Gastroesophageal sphincter (tissue), 4 donors: ENCODE data around the gene BGN. TPM values are rescaled to one million over a fixed set of nuclear protein-coding genes. Genes with fewer than 3 reads are reported as not detected.

Experiments used
- ATAC-seq: fragments of 150-250 bp; one replicate; pipeline ENCODE4 v1.9.1; 2016; ENCODE audit warnings: mild to moderate bottlenecking, moderate library complexity
- H3K27ac ChIP-seq, 4 donors: fragments of 200-600 bp; sonication (generic) in 3 of 4; 1 replicate in 3 of 4; 2 replicates in 1 of 4; pipeline ENCODE4 v1.5.1; 2016 to 2019
- H3K27me3 ChIP-seq: fragments of 200-600 bp; sonication (generic); one replicate; pipeline ENCODE4 v1.5.1; 2019
- H3K36me3 ChIP-seq, 2 donors: fragments of 200-600 bp; sonication (generic); one replicate each; pipeline ENCODE4 v1.5.1; 2019; ENCODE audit warnings: control low read depth in 1 of 2
- H3K4me1 ChIP-seq, 3 donors: fragments of 200-600 bp; sonication (generic); 1 replicate in 2 of 3; 2 replicates in 1 of 3; pipeline ENCODE4 v1.5.1; 2016 to 2019; ENCODE audit warnings: control low read depth in 2 of 3
- H3K4me3 ChIP-seq, 2 donors: fragments of 200-600 bp; sonication (generic); one replicate each; pipeline ENCODE4 v1.5.1; 2019; ENCODE audit warnings: mild to moderate bottlenecking in 1 of 2, moderate library complexity in 1 of 2
- H3K9me3 ChIP-seq, 3 donors: fragments of 200-600 bp; sonication (generic); one replicate each; pipeline ENCODE4 v1.5.1; 2017 to 2019; ENCODE audit warnings: control low read depth in 2 of 3
- EP300 ChIP-seq: sonication (generic); formaldehyde crosslinking; IDR thresholded peaks from one replicate; pipeline ENCODE4 v1.6.1; 2017; ENCODE audit warnings: antibody characterized with exemption, mild to moderate bottlenecking
- POLR2A ChIP-seq, 2 donors: fragments of 450-650 bp; IDR thresholded peaks; one replicate each; pipeline ENCODE4 v1.6.1; 2017; ENCODE audit warnings: antibody characterized with exemption in 2 of 2, mild to moderate bottlenecking in 2 of 2, moderate library complexity in 1 of 2
- POLR2AphosphoS5 ChIP-seq: sonication (generic); formaldehyde crosslinking; IDR thresholded peaks from one replicate; pipeline ENCODE4 v1.6.1; 2017; ENCODE audit warnings: antibody characterized with exemption
- WGBS, 2 donors: methylation state at CpG; one replicate each; pipeline ENCODE4 v1.1.5; 2018; ENCODE audit warnings: low coverage in 1 of 2; 5-methylcytosine and 5-hydroxymethylcytosine counted together
- total RNA-seq, 4 donors: library from RNA; depleted of rRNA; stranded (reverse); fragments of >200 nt; gene quantifications; one replicate each; pipeline ENCODE4 v1.1.0, GENCODE V29; 2016
- TF ChIP-seq, protein P1 (sequence below), 4 experiments: fragments of 200-600 bp in 2 of 4; fragments of 450-650 bp in 2 of 4; sonication (generic) in 1 of 4; IDR thresholded peaks; one replicate each; pipeline ENCODE4 v1.5.1; 2017 to 2019; ENCODE audit warnings: antibody characterized with exemption in 4 of 4, mild to moderate bottlenecking in 2 of 4, moderate library complexity in 2 of 4

BGN gene
- total RNA-seq, 4 donors from 2014 or later, result 10.4 to 49.4 (median 16.5) TPM

- peaks cover 0 to 3% (median 0%) of the 10 kb centered on the region in 3 donors for H3K4me1 ChIP-seq
- no peaks in the 10 kb centered on the region for H3K9me3 ChIP-seq
- TF ChIP-seq POLR2AphosphoS5 (no peak), EP300 (no peak), POLR2A (IDR thresholded peaks at IDR 0.05) (no peak)
- TF ChIP-seq, protein P1, sequence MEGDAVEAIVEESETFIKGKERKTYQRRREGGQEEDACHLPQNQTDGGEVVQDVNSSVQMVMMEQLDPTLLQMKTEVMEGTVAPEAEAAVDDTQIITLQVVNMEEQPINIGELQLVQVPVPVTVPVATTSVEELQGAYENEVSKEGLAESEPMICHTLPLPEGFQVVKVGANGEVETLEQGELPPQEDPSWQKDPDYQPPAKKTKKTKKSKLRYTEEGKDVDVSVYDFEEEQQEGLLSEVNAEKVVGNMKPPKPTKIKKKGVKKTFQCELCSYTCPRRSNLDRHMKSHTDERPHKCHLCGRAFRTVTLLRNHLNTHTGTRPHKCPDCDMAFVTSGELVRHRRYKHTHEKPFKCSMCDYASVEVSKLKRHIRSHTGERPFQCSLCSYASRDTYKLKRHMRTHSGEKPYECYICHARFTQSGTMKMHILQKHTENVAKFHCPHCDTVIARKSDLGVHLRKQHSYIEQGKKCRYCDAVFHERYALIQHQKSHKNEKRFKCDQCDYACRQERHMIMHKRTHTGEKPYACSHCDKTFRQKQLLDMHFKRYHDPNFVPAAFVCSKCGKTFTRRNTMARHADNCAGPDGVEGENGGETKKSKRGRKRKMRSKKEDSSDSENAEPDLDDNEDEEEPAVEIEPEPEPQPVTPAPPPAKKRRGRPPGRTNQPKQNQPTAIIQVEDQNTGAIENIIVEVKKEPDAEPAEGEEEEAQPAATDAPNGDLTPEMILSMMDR (IDR thresholded peaks at IDR 0.05), result no peak
- peaks cover 0 to 57% of the 10 kb centered on the region in 2 donors for H3K36me3 ChIP-seq
- no peaks in the 10 kb centered on the region for H3K27me3 ChIP-seq
- WGBS, 2 donors, result 87% methylated on average over 4 of the region's 8 CpGs; no CpG with 5 or more reads in 1 of the 2 donors
- H3K4me3 ChIP-seq, result no peak overlapping the region
- no peak overlapping the region for H3K27ac ChIP-seq
- ATAC-seq, result no peak
These were observed 43.9 kb upstream of the BGN start for GRCh38 chrX:153450949-153451277.

DNA sequence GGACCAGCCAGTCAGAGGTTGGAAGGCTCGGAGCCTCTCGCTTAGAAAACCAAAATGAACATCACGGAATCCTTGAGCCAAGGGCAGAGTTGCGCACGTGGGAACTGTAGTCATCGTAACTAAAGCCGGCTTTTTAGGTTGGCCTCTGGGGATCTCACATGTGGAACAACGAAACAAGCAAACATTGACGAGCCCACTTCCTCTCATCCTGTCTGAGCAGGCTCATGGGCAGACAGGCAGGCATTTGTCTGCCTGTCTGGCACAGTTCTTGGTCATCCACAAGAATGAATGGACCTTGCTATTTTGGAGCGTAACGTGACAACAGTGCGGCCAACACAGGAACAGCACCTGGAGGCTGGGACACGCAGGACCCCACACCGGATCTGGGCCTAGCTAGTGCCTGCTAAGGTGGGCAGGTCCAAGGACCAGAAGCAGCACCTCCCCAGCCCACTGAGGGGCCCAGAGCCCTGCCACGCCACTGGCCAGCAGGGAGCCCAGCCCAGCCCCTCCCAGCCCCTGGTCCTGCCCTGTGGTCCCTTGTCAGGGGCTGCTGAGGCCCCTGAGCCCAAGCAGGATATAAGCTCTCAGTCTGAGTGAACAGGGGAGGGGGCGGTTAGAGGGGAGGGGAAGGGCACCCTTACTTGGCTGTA is 39.8 kb upstream of the BGN start:
- TF ChIP-seq EP300 (no peak), POLR2AphosphoS5 (no peak), POLR2A (IDR thresholded peaks at IDR 0.05) (no peak)
- TF ChIP-seq, protein P1 (IDR thresholded peaks at IDR 0.05), result no peak
- no peaks in the 10 kb centered on the region for H3K9me3 ChIP-seq
- H3K4me3 ChIP-seq, result no peak overlapping the region
- WGBS, 2 donors, result 93% methylated on average over 8 of the region's 16 CpGs; no CpG with 5 or more reads in 1 of the 2 donors
- peaks cover 0 to 19% (median 0%) of the 10 kb centered on the region in 3 donors for H3K4me1 ChIP-seq
- H3K36me3 ChIP-seq, result peaks cover 0 to 62% of the 10 kb centered on the region in 2 donors
- H3K27ac ChIP-seq, result no peak overlapping the region
- ATAC-seq, result no peak
- H3K27me3 ChIP-seq, result no peaks in the 10 kb centered on the region

DNA sequence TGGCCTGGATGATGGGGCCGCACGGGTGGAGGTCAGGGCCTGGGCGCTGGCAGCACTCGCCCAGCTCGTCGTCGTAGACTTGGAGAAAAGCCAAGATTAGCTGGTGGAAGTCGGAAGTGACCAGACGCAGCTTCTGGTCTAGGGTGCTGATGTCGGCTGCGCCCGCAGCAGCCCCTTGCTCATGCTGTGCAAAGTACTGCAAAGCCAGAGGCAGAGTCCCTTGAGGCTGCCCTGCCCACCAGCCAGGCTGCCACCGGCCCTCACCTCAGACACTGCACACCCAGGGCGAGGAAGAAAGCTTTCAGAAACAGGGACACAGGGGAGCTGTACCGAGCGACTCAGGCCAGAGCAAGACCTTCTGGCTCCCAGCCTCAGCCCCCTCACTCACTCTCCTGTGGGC is 39.2 kb upstream of the BGN start:
- Histone ChIP-seq H3K27ac (no peak overlapping the region), H3K9me3 (no peaks in the 10 kb centered on the region), H3K4me3 (no peak overlapping the region), H3K36me3 (peaks cover 0 to 57% of the 10 kb centered on the region in 2 donors), H3K27me3 (no peaks in the 10 kb centered on the region), H3K4me1 (peaks cover 0 to 19% (median 0%) of the 10 kb centered on the region in 3 donors)
- no peak for TF ChIP-seq POLR2A (IDR thresholded peaks at IDR 0.05)
- TF ChIP-seq EP300, result no peak
- no peak for TF ChIP-seq POLR2AphosphoS5
- TF ChIP-seq, protein P1 (IDR thresholded peaks at IDR 0.05), result no peak
- no peak for ATAC-seq
- WGBS, 2 donors, result no CpG with 5 or more reads among the region's 16 CpGs

GRCh38 chrX:153456161-153456560 is 38.6 kb upstream of the BGN start:
- ATAC-seq, result no peak
- Histone ChIP-seq H3K4me1 (peaks cover 0 to 19% (median 0%) of the 10 kb centered on the region in 3 donors), H3K4me3 (no peak overlapping the region), H3K36me3 (peaks cover 0 to 51% of the 10 kb centered on the region in 2 donors), H3K9me3 (no peaks in the 10 kb centered on the region), H3K27ac (no peak overlapping the region), H3K27me3 (no peaks in the 10 kb centered on the region)
- TF ChIP-seq, protein P1 (IDR thresholded peaks at IDR 0.05), result no peak
- TF ChIP-seq POLR2A (IDR thresholded peaks at IDR 0.05), result no peak
- TF ChIP-seq POLR2AphosphoS5, result no peak
- TF ChIP-seq EP300, result no peak
- no CpG with 5 or more reads among the region's 12 CpGs for WGBS, 2 donors

DNA sequence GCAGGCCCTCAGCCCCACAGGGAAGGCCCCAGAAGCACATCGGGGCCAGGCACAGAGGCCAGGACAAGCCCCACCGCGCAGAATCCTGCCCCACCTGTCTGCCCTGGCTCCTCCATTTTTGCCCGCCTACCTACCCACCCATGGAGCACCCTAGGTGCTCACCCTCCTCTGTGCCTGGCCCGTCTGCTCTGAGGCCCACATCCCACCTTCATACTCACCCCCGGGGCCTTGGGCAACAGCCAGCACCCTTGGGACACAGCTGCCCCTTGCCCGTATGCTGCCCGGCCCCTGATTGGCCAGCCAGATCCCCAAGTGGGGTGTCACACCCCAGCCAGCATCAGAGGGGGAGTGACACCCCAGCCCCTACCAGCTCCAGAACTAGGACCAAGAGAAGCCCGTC is 38.1 kb upstream of the BGN start:
- no CpG with 5 or more reads among the region's 9 CpGs for WGBS, 2 donors

More for the DNA sequence above, 38.1 kb upstream of the BGN start:
- Histone ChIP-seq H3K36me3 (peaks cover 0 to 50% of the 10 kb centered on the region in 2 donors), H3K4me3 (no peak overlapping the region), H3K4me1 (peaks cover 0 to 19% (median 0%) of the 10 kb centered on the region in 3 donors), H3K9me3 (no peaks in the 10 kb centered on the region), H3K27me3 (no peaks in the 10 kb centered on the region), H3K27ac (no peak overlapping the region)
- ATAC-seq, result no peak
- no peak for TF ChIP-seq POLR2AphosphoS5
- TF ChIP-seq, protein P1 (IDR thresholded peaks at IDR 0.05), result no peak
- no peak for TF ChIP-seq EP300
- TF ChIP-seq POLR2A (IDR thresholded peaks at IDR 0.05), result no peak
